ENCODE measurements around the gene GBP2.

GBP2 gene

DNA sequence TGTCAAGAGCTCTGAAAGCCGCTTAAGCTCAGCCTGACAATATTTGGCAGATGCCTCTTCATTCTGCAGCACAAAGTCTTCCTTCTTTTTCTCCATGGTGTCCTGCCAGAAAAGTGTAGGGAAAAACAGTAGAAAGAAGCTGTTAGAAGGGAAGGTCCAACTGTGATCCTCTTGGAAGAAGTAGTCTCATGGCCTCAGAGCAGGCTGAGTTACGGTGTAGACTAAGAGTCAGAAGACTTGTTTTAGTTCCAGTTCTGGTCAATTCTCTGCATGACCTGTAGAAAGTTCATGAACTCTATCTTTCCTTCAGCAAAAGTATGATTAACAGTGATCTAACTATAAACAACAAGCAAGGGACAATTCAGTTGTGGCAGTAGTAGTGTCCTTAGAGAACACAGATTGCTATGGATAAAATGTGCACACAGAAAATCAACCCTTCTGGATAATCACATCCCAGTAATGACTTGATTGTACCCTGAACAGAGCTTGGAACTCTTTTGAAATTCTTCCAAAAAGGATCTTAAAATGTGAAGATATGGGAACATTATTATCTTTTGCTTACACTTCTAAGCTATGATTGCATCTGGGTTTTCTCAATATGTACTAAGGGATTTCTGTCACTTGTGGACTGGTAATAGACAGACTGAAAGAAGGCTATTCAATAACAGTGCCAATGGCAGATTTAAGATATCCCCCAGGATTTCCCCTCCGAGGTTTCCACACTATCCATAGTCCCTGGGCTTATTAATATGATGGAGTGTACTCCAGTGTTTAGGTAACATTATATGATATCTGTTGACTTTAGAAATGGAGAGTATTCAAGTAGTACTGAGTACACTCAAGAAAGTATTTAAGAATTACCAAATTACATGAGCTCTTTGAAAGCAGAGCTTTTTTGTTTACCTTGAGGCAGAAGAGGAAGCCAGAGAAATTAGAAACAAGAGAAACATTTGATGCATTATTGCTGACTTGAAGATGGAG is 22.1 kb upstream of the GBP2 start:
- DNase-seq (ENCODE audit: extremely low read depth, low read depth): no peak

DNA sequence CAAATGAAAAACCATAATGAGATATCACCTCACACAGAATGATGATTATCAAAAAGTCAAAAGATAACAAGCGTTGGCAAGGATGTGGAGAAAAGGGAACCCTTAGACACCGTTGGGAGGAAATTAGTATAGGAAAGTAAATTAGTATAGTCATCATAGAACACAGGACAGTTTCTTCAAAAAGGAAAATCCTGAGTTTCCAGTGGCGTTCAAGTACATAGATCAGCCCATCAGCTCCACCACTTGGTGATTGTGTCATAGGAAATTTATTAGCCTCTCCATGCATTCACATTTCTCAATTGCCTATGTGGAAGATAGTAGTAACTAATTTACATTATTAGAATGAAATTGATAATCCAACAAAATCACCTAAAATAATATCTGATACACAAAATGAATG is 20.8 kb upstream of the GBP2 start:
- DNase-seq (ENCODE audit: extremely low read depth, low read depth): no peak
- TF ChIP-seq, protein P1, sequence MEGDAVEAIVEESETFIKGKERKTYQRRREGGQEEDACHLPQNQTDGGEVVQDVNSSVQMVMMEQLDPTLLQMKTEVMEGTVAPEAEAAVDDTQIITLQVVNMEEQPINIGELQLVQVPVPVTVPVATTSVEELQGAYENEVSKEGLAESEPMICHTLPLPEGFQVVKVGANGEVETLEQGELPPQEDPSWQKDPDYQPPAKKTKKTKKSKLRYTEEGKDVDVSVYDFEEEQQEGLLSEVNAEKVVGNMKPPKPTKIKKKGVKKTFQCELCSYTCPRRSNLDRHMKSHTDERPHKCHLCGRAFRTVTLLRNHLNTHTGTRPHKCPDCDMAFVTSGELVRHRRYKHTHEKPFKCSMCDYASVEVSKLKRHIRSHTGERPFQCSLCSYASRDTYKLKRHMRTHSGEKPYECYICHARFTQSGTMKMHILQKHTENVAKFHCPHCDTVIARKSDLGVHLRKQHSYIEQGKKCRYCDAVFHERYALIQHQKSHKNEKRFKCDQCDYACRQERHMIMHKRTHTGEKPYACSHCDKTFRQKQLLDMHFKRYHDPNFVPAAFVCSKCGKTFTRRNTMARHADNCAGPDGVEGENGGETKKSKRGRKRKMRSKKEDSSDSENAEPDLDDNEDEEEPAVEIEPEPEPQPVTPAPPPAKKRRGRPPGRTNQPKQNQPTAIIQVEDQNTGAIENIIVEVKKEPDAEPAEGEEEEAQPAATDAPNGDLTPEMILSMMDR (IDR thresholded peaks at IDR 0.05; ENCODE audit: low read depth, low read length, missing control alignments): no peak
- no peak overlapping the region for H3K4me3 ChIP-seq (replicated peaks; ENCODE audit: low read depth, low read length)

More for the DNA sequence above, 22.1 kb upstream of the GBP2 start:
- TF ChIP-seq, protein P1 (IDR thresholded peaks at IDR 0.05; ENCODE audit: low read depth, low read length, missing control alignments): no peak
- H3K4me3 ChIP-seq (replicated peaks; ENCODE audit: low read depth, low read length): no peak overlapping the region

DNA sequence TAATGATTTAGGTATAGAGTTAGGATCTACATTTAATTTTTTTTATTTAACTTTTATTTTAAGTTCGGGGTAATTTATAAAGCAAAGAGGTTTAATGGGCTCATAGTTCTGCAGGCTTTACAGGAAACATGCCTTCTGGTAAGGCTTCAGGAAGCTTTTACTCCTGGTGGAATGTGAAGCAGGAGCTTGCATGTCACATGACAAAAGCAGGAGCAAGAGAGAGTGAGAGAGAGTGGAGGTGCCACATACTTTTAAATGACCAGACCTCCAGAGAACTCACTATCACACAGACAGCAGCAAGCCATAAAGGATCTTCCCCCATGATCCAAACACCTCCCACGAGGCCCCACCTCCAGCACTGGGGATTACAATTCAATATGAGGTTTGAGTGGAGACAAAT is 17.6 kb upstream of the GBP2 start:
- DNase-seq (ENCODE audit: extremely low read depth, low read depth): no peak
- H3K4me3 ChIP-seq (replicated peaks; ENCODE audit: low read depth, low read length): no peak overlapping the region
- TF ChIP-seq, protein P1 (IDR thresholded peaks at IDR 0.05; ENCODE audit: low read depth, low read length, missing control alignments): no peak

DNA sequence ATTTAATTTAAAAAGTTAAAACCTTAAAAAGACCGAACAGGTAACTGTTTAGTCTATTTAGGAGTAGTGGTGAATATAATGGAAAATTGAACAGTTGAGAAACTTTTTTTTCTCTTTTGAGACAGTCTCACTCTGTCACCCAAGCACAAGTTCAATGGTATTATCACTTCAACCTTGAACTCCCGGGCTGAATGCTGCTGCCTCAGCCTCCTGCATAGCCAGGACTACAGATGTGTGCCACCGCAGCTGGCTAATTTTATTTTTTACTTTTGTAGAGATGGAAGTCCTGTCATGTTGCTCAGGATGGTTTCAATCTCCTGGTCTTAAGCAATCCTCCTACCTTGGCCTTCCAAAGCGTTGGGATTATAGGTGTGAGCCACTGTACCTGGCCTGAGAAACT is 16.2 kb upstream of the GBP2 start:
- TF ChIP-seq, protein P1 (IDR thresholded peaks at IDR 0.05; ENCODE audit: low read depth, low read length, missing control alignments): no peak
- H3K4me3 ChIP-seq (replicated peaks; ENCODE audit: low read depth, low read length): no peak overlapping the region
- no peak for DNase-seq (ENCODE audit: extremely low read depth, low read depth)

DNA sequence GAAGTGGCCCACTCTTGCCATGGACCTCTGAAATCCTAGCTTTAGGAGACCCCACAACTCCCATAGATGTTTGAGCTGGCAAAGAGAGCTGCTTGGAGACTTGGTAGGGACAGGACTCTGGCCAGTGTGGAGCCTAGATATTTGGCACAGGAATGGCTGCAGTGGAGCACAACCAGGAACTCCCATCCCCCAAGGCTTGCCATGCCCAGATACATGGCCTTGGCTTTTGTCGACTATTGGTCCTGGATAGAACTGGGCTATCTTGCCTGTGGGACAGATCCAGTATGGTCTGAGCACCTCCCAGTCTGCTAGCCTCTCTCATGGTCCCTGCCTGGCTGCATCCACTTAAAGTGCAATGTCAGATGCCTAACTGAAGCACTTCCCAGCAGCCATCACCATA is 7.8 kb upstream of the GBP2 start:
- DNase-seq (ENCODE audit: extremely low read depth, low read depth): no peak
- no peak overlapping the region for H3K4me3 ChIP-seq (replicated peaks; ENCODE audit: low read depth, low read length)
- TF ChIP-seq, protein P1 (IDR thresholded peaks at IDR 0.05; ENCODE audit: low read depth, low read length, missing control alignments): no peak

DNA sequence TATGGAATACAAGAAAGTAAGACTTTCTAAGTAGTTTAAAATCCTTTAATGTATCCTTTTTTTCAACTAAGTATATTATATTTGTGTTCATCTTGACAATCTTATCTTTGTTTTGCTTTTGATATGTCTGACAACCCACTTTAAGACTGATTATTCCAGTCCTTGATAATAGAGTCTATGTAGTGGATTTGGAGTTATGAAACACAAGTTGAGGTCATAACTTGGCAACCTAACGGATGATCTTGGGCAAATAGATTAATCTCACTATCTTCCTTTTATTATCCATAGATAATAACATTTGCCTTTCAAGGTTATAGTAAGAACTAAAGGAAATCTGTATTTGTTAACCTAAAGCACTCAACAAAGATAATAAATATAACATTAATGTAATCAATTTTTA is 4.8 kb upstream of the GBP2 start:
- no peak for DNase-seq (ENCODE audit: extremely low read depth, low read depth)
- H3K4me3 ChIP-seq (replicated peaks; ENCODE audit: low read depth, low read length): no peak overlapping the region
- TF ChIP-seq, protein P1 (IDR thresholded peaks at IDR 0.05; ENCODE audit: low read depth, low read length, missing control alignments): no peak

Data from HFF-Myc (cell line).